Measurements from ENCODE around the gene PGS1. TPM values are rescaled to one million over a fixed set of nuclear protein-coding genes. Genes with fewer than 3 reads are reported as not detected.
A peak's percentile ranks its signal among the peaks of the same experiment; 100 is the strongest.

Gene PGS1
- total RNA-seq, 1 experiment from 2014 or later, result 25.7 TPM

DNA sequence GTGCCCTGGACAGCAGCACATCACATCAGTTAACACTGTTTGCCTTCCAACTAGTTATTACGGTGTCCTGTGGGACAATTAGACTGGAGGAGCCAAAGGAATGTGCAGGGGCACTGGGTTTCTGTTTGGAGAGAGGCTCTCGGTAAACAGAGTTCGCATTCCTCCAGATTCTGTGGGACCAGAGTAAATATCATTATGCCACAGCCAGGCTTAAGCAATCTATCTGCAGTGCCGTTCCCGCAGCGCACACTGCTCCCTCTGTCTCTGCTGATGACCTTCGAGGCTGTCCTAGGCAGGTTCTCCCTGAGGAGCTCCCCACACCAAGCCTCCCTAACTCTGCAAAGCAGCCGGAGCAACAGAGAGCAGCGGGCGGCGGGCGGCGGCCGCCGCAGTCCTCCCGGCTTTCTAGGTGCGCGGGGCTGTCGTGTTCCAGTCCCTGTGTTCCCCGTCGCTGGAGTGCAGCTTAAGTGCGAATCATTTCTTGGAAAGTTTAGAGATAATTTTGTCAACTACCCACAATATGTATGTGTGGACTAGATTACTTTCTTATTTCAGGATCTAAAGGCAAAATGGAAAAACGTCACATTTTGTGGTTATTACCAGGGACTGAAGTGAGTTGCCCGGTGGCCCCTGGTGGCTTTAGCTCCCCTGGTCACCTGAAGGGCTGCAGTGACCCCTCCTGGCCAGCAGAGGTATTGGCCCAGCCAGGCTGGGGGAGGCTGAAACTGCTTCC is 43.3 kb downstream of the PGS1 start:
- POLR2A ChIA-PET, result interaction anchor here (0.7 to 3.0 kb wide), 12 partner anchors 18 to 170 kb away, joined by 3 to 21 read pairs (median 4); no protein-coding TSS in a partner anchor
- peaks cover 58% of the 10 kb centered on the region for H3K36me3 Mint-ChIP-seq (ENCODE audit: insufficient read depth, unreplicated experiment)
- no peak overlapping the region for H3K27ac Mint-ChIP-seq (ENCODE audit: low read depth, unreplicated experiment)
- intact Hi-C loops (cut with micrococcal nuclease), result loop anchor here (1.0 kb wide), 3 partner anchors 61 to 170 kb away; partner anchors contain the start of gene SOCS3
- H3K9me3 Mint-ChIP-seq (ENCODE audit: unreplicated experiment), result no peaks in the 10 kb centered on the region
- CTCF ChIA-PET, result interaction anchor here (0.5 to 7.2 kb wide), 33 partner anchors 9 to 831 kb away, joined by 3 to 54 read pairs (median 4); partner anchors contain the start of gene SOCS3
- H3K4me3 Mint-ChIP-seq (ENCODE audit: unreplicated experiment), result no peak overlapping the region
- DNase-seq (ENCODE audit: unreplicated experiment), result peak; percentile 70
- TF ChIP-seq, protein P1, sequence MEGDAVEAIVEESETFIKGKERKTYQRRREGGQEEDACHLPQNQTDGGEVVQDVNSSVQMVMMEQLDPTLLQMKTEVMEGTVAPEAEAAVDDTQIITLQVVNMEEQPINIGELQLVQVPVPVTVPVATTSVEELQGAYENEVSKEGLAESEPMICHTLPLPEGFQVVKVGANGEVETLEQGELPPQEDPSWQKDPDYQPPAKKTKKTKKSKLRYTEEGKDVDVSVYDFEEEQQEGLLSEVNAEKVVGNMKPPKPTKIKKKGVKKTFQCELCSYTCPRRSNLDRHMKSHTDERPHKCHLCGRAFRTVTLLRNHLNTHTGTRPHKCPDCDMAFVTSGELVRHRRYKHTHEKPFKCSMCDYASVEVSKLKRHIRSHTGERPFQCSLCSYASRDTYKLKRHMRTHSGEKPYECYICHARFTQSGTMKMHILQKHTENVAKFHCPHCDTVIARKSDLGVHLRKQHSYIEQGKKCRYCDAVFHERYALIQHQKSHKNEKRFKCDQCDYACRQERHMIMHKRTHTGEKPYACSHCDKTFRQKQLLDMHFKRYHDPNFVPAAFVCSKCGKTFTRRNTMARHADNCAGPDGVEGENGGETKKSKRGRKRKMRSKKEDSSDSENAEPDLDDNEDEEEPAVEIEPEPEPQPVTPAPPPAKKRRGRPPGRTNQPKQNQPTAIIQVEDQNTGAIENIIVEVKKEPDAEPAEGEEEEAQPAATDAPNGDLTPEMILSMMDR (IDR thresholded peaks at IDR 0.05; ENCODE audit: unreplicated experiment), result peak; percentile 97
- H3K4me1 Mint-ChIP-seq (ENCODE audit: insufficient read depth, unreplicated experiment), result peaks cover 7% of the 10 kb centered on the region
- no peaks in the 10 kb centered on the region for H3K27me3 Mint-ChIP-seq (ENCODE audit: insufficient read depth, unreplicated experiment)
- BruUV-seq (replicated peaks), result no TSS peak

DNA sequence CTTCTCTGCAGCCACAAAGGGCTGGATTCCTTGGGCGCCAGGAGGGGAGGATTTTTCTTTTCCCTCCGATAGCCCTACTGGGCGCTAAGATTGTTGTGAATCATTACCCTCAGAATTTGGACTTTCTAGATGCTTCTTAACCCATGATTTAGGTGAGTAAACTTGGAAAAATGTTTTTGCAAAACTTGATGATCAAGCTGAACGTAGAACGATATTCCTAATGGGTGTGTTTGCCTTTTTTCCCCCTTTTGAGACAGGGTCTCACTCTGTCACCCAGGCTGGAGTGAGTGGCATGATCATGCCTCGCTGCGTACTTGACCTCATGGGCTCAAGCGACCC is 43.8 kb downstream of the PGS1 start:
- ChIA-PET POLR2A (interaction anchor here (1.2 to 3.0 kb wide), 8 partner anchors 22 to 171 kb away, joined by 3 to 21 read pairs (median 6); no protein-coding TSS in a partner anchor), CTCF (interaction anchor here (0.5 to 7.2 kb wide), 32 partner anchors 10 to 830 kb away, joined by 3 to 54 read pairs (median 4); partner anchors contain the start of genes C17orf99 and SOCS3)
- peaks cover 52% of the 10 kb centered on the region for H3K36me3 Mint-ChIP-seq (ENCODE audit: insufficient read depth, unreplicated experiment)
- no peak for DNase-seq (ENCODE audit: unreplicated experiment)
- H3K9me3 Mint-ChIP-seq (ENCODE audit: unreplicated experiment), result no peaks in the 10 kb centered on the region
- peaks cover 7% of the 10 kb centered on the region for H3K4me1 Mint-ChIP-seq (ENCODE audit: insufficient read depth, unreplicated experiment)
- BruUV-seq (replicated peaks), result no TSS peak
- TF ChIP-seq, protein P1 (IDR thresholded peaks at IDR 0.05; ENCODE audit: unreplicated experiment), result no peak
- H3K27me3 Mint-ChIP-seq (ENCODE audit: insufficient read depth, unreplicated experiment), result no peaks in the 10 kb centered on the region
- no peak overlapping the region for H3K4me3 Mint-ChIP-seq (ENCODE audit: unreplicated experiment)
- H3K27ac Mint-ChIP-seq (ENCODE audit: low read depth, unreplicated experiment), result no peak overlapping the region
- intact Hi-C loops (cut with micrococcal nuclease), result loop anchor here (1.0 kb wide), 3 partner anchors 62 to 171 kb away; partner anchors contain the start of gene SOCS3

DNA sequence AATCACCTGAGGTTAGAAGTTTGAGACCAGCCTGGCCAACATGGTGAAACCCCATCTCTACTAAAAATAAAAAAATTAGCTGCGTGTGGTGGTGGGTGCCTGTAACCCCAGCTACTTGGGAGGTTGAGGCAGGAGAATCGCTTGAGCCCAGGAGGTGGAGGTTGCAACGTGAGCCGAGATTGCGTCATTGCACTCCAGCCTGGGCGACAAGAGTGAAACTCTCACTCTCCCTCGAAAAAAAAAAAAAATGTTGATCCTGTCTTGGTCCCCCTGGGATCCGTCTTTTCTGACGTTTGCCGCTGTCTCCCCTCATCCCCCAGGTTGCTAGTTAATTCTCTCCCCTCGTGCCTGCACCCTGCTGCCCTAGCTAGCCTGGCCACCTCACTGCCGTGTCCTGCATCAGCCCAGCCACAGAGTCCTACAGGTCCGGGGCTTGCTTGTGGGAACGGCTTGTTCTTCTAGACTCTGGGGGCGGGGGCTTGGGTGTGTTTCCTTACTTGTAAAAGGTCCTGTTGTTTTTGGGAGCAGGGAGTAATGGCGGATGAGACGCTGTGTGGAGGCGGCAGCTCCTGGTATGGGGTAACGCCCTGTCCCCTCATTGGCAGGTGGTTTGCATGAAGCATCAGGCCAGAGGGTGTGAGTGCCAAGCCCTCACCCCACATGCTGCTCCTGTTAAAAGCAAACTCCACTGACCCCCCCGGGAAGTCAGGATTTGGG is 44.6 kb downstream of the PGS1 start:
- no peaks in the 10 kb centered on the region for H3K27me3 Mint-ChIP-seq (ENCODE audit: insufficient read depth, unreplicated experiment)
- intact Hi-C loops (cut with micrococcal nuclease), result loop anchor here (1.0 kb wide), 3 partner anchors 63 to 172 kb away; partner anchors contain the start of gene SOCS3
- no peak for DNase-seq (ENCODE audit: unreplicated experiment)
- H3K4me1 Mint-ChIP-seq (ENCODE audit: insufficient read depth, unreplicated experiment), result peaks cover 7% of the 10 kb centered on the region
- no TSS peak for BruUV-seq (replicated peaks)
- ChIA-PET POLR2A (interaction anchor here (0.6 to 3.0 kb wide), 9 partner anchors 23 to 172 kb away, joined by 3 to 21 read pairs (median 5); no protein-coding TSS in a partner anchor), CTCF (interaction anchor here (0.6 to 7.2 kb wide), 26 partner anchors 9 to 346 kb away, joined by 3 to 54 read pairs (median 5); partner anchors contain the start of genes C17orf99 and SOCS3)
- TF ChIP-seq, protein P1 (IDR thresholded peaks at IDR 0.05; ENCODE audit: unreplicated experiment), result no peak
- H3K36me3 Mint-ChIP-seq (ENCODE audit: insufficient read depth, unreplicated experiment), result peaks cover 48% of the 10 kb centered on the region
- no peak overlapping the region for H3K4me3 Mint-ChIP-seq (ENCODE audit: unreplicated experiment)
- peak overlapping the region; percentile 68 for H3K27ac Mint-ChIP-seq (ENCODE audit: low read depth, unreplicated experiment)
- no peaks in the 10 kb centered on the region for H3K9me3 Mint-ChIP-seq (ENCODE audit: unreplicated experiment)
